Lower leg skin (tissue), 3 donors: ENCODE data around the gene ANKFN1.

ENCODE experiments used
- CTCF ChIP-seq, 3 donors: fragments of 450-650 bp; IDR thresholded peaks; one replicate each; pipeline ENCODE4 v1.5.1; 2016; ENCODE audit warnings: antibody characterized with exemption in 3 of 3, mild to moderate bottlenecking in 3 of 3, moderate library complexity in 2 of 3
- POLR2A ChIP-seq, 2 donors: fragments of 450-650 bp; IDR thresholded peaks; one replicate each; pipeline ENCODE4 v1.6.1; 2016 to 2017; ENCODE audit warnings: antibody characterized with exemption in 2 of 2, mild to moderate bottlenecking in 1 of 2, moderate library complexity in 1 of 2

DNA sequence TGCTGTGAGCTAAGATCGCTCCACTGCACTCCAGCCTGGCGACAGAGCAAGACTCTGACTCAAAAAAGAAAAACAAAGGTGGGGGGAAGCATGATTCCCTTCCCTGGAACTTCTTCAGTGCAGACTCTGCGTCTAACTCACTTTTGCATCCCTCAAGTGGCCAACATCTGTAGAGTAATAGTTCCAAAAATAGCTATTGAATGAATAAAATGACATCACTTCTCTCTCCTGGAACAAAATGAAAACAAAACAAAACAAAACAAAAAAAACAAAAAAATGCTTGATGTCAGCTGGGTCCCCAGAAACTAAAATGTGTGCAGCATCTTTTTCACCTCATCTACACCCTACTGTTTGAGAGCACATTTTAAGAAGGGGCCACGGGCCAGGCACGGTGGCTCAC, 242.5 kb downstream of the ANKFN1 start:
- TF ChIP-seq CTCF (IDR thresholded peaks at IDR 0.05) (no peak), POLR2A (IDR thresholded peaks at IDR 0.05) (no peak)
